HCT116 (cell line): ENCODE results near the gene BNC2.

Source experiments
- CTCF ChIP-seq, 3 experiments: fragments of 200-600 bp in 1 of 3; sonication (generic) in 1 of 3; IDR thresholded peaks in 2 of 3; conservative IDR thresholded peaks in 1 of 3; 2 replicates each; pipeline ENCODE4 v1.5.1; 2012 to 2017; ENCODE audit warnings: low read depth in 2 of 3, low read length in 2 of 3, antibody characterized with exemption in 1 of 3, borderline replicate concordance in 1 of 3, control low read depth in 1 of 3, mild to moderate bottlenecking in 1 of 3, mixed read lengths in 1 of 3, mixed run types in 1 of 3, moderate library complexity in 1 of 3; ENCODE audit not compliant: insufficient read depth in 1 of 3
- EGR1 ChIP-seq: IDR thresholded peaks from 2 replicates; pipeline ENCODE4 v1.6.1; 2012; ENCODE audit warnings: low read depth
- POLR2A ChIP-seq: IDR thresholded peaks from 2 replicates; pipeline ENCODE4 v1.7.0; 2011; ENCODE audit warnings: borderline replicate concordance; ENCODE audit not compliant: insufficient read depth, insufficient read length; ENCODE audit errors: extremely low read depth
- POLR2AphosphoS5 ChIP-seq: IDR thresholded peaks from 2 replicates; pipeline ENCODE4 v1.6.1; 2011; ENCODE audit warnings: mild to moderate bottlenecking, low read depth, low read length, moderate library complexity
- SIN3A ChIP-seq: IDR thresholded peaks from 2 replicates; pipeline ENCODE4 v1.6.1; 2012; ENCODE audit warnings: low read depth
- YY1 ChIP-seq: IDR thresholded peaks from 2 replicates; pipeline ENCODE4 v1.6.1; 2011; ENCODE audit warnings: low read length, low read depth, moderate library complexity, mild to moderate bottlenecking; ENCODE audit not compliant: insufficient replicate concordance; ENCODE audit errors: extremely low read depth

DNA sequence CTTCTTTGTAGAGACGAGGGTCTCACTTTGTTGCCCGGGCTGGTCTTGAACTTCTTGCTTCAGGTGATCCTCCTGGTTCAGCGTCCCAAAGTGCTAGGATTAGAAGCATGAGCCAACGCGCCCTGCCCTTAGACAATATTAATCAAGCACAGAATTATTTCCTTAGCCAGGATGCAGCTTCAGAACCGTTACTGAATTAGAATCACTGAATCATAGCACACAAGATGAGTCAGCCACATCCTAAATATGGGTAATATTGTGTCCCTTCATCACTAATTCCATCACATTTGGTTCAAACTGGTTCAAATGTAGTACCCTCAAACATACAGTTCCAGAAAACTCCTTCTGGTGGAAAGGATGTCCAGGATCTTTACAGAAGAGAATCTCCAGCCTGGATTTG is 82.7 kb downstream of the BNC2 start:
- no peak for TF ChIP-seq POLR2A
- TF ChIP-seq YY1, result no peak
- TF ChIP-seq CTCF (IDR thresholded peaks at IDR 0.05 in 2 of 3, conservative IDR thresholded peaks at IDR 0.05 in 1 of 3; ENCODE audit: borderline replicate concordance in 1 of 3, insufficient read depth in 1 of 3, low read depth in 2 of 3, low read length in 2 of 3), result no peak
- TF ChIP-seq POLR2AphosphoS5, result no peak
- no peak for TF ChIP-seq SIN3A
- no peak for TF ChIP-seq EGR1
